Subcutaneous preadipocyte (primary cell): ENCODE measurements around the gene CYP8B1. TPM values are rescaled to one million over a fixed set of nuclear protein-coding genes. Genes with fewer than 3 reads are reported as not detected.

Experiments used
- total RNA-seq: library from RNA; depleted of rRNA; stranded (reverse); fragments of >200 nt; gene quantifications from 2 replicates; pipeline ENCODE4 v1.2.3, GENCODE V29; 2012

The CYP8B1 gene
- not detected in 2 replicates for total RNA-seq

GRCh38 chr3:42875325-42876151, at the start of gene CYP8B1:
CYP8B1 (minus strand) TSS chr3:42875879; CDS start chr3:42875816, 63 bp downstream.

DNA sequence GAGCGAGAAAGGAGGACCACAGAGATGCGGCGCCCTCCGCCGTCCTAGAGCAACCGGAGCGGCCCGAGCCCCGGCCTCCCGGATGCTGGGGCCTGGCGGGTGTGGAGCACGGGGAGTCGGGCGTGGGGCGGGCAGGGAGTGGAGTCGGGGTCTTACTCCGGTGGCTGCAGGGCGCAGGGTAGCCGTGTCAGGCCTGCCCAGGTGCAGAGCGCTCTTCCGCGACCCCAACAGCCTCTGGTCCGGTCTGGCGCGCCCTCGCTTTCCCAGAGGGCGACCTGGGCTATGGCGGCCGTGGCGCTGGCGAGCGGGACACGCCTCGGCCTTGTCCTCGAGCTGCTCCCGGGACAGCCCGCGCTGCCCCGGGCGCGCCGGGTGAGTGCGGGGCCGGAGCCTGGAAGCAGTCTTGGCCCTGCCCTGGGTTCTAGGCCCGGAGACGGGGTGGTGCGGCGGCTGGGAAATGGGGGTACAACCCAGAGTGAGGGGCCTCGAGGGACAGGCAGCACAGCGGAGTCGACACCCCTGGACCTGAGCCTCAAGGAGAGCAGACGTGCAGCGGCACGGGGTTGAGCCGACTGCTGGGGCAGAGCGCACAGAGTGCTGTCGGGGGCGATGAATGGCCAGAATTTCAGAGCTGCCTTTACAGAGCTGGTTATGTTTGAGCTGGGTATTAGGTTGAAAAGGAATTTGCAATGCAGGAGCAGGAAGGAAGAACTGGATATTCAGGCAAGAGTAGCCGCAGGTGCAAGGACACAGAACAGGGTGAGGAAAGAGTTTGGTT, 30.6 kb upstream of the CYP8B1 start, which contains the start of gene ZNF662:
TSS of gene ZNF662 (plus strand) at position 73 of the 778 bp plus-strand sequence. CDS start 1,973 bp downstream, outside the sequence.

Other genes starting within 250 kb of the CYP8B1 start
- 23.1 and 26.5 TPM in 2 replicates for gene ZBTB47, start 222.2 kb downstream of the CYP8B1 start, total RNA-seq
- gene KLHL40, start 190.3 kb downstream of the CYP8B1 start, total RNA-seq: not detected in 2 replicates
- gene HHATL, start 173.1 kb downstream of the CYP8B1 start, total RNA-seq: not detected in 2 replicates
- gene CCDC13, start 102.6 kb downstream of the CYP8B1 start, total RNA-seq: 1.4 and 2.2 TPM in 2 replicates
- gene HIGD1A, start 71.4 kb downstream of the CYP8B1 start, total RNA-seq: 126 and 180 TPM in 2 replicates
- 0.20 TPM in 1 of 2 replicates, not detected in the other for gene ACKR2, start 66.4 kb downstream of the CYP8B1 start, total RNA-seq
- 0.98 and 2.2 TPM in 2 replicates for gene ZNF662, start 30.3 kb upstream of the CYP8B1 start, total RNA-seq
- 0.39 and 0.73 TPM in 2 replicates for gene GASK1A, start 103.4 kb upstream of the CYP8B1 start, total RNA-seq
- 12.9 and 15.1 TPM in 2 replicates for gene POMGNT2, start 230.2 kb upstream of the CYP8B1 start, total RNA-seq